Measurements from ENCODE around the gene NUCB2.

DNA sequence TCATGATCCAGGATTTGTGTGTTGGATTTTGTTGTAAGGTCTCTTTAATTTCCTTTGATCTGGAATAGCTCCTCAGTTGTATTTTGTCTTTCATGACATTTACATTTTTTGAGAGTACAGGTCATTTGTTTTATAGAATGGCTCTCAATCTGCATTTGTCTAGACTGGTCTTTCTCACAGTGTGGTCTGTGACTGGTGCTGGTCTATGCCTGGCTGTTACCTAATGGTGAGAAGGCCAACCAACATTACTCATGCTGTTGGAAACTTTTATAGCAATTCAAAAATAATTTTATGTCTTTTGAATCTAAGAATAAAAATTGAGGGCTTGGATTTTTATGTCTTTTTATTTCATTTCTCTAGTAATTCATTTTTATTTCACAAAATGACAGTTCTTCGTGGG, 71.1 kb downstream of the NUCB2 start:
- TF ChIP-seq, protein P1, sequence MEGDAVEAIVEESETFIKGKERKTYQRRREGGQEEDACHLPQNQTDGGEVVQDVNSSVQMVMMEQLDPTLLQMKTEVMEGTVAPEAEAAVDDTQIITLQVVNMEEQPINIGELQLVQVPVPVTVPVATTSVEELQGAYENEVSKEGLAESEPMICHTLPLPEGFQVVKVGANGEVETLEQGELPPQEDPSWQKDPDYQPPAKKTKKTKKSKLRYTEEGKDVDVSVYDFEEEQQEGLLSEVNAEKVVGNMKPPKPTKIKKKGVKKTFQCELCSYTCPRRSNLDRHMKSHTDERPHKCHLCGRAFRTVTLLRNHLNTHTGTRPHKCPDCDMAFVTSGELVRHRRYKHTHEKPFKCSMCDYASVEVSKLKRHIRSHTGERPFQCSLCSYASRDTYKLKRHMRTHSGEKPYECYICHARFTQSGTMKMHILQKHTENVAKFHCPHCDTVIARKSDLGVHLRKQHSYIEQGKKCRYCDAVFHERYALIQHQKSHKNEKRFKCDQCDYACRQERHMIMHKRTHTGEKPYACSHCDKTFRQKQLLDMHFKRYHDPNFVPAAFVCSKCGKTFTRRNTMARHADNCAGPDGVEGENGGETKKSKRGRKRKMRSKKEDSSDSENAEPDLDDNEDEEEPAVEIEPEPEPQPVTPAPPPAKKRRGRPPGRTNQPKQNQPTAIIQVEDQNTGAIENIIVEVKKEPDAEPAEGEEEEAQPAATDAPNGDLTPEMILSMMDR (conservative IDR thresholded peaks at IDR 0.05; ENCODE audit: low read depth, low read length) = no peak
- no peak for TF ChIP-seq EZH2 (IDR thresholded peaks at IDR 0.05; ENCODE audit: borderline replicate concordance, low read depth, low read length, poor library complexity, severe bottlenecking)
